CD4-positive, alpha-beta T cell treated with Interferon gamma for 1 hour (primary cell): Measurements from ENCODE around the gene ADAMTSL1.

Source experiments
- DNase-seq: peaks from one replicate; pipeline ENCODE4 v3.0.0-alpha.2; 2020

ADAMTSL1 gene

DNA sequence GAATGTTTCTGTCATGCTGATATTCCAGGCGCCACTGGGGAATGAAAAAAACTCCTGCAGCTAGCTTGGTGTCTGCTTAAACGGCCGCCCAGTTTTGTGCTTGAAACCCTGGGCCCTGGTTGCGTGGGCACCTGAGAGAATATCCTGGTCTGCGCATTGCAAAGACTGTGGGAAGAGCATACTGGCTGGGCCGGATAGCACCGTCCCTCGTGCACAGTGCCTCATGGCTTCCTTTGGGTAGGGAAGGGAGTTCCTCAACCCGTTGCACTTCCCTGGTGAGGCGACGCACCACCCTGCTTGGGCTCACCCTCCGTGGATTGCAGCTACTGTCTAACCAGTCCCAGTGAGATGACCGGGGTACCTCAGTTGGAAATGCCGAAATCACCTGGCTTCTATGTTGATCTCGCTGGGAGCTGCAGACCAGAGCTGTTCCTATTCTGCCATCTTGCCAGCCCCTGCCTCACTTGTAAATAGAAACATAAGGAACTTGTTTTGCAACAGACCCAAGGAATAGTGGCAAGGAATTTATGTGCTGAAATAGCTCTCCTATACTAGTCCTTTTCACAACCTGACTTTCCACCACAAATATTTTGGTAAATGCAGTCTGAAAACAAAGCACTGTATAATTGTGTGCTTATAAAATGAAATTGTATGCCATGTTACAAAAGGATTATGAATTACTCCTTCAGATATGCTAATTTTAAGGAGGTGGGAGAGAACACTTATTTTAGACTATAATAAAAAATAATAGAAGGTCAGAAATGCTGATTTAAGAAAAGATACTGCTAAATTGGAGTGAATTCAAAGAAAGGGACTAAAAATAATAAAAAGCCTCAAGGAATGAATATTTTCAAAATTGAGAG is 90.3 kb downstream of the ADAMTSL1 start:
- DNase-seq, result no peak

DNA sequence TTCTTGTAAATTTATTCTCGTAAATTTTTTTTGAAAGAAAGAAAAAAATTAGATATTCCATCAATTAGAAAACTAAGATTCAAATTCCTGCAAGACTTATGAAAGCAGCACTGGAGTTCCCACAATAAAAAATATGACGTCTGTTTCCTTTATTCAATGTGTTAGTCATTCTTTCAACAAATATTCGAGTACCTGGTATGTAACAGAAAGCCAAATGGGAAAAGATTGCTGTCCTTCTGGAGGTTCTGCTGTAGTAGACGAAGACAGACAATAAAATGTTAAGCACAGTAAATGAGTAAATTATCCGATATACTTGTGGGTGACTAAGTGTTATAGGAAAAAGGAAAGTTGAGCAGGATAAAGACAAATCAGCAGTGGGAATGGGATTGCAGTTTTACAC is 92.2 kb downstream of the ADAMTSL1 start:
- no peak for DNase-seq

DNA sequence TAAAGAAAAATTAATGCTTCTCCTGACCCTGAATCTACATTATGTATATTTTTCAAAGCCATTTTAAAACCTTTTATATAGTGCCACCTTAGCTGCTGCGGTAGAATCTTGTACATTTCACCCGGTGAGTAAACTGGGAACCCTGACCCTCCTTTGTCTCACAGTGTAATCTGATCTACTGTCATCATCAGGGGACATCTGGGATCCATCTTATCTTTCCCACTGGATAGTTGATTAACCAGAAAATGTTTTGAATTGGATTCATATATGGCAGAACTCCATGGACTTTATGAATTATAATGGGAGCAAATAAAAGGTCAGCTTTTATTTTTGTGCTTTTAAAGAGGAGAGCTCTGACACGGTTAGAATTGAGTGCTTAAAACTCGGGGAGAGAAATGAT is 95.0 kb downstream of the ADAMTSL1 start:
- DNase-seq, result no peak

DNA sequence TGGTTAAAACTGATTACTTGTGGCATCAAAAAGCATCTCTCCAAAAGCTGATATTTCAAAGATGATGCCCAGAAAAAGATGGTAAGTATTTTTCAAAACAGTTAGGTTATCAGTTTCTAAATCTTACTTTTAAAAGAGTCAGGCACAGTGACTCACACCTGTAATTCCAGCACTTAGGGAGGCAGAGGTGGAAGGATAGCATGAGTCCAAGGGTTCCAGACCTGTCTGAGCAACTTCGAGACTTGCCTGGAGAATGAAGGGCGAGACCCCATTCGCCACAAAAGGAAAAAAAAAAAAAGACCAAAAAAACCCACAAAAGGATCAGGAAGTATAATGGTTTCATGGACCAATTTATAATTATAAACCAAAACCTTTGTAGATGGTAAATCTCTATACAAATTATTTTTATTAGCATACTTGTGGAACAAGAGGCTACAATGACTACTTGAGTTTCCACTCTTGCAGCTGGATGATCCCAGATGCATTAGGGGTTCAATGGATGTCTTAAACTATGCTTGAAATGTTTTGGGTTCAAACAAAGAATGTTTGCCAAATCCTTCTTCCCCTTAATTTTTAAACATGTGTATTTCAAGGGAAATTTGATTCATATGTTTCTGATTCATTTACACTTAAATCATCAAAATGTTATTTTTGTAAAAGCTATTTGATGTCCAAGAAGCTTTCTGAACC is 96.1 kb downstream of the ADAMTSL1 start:
- no peak for DNase-seq

DNA sequence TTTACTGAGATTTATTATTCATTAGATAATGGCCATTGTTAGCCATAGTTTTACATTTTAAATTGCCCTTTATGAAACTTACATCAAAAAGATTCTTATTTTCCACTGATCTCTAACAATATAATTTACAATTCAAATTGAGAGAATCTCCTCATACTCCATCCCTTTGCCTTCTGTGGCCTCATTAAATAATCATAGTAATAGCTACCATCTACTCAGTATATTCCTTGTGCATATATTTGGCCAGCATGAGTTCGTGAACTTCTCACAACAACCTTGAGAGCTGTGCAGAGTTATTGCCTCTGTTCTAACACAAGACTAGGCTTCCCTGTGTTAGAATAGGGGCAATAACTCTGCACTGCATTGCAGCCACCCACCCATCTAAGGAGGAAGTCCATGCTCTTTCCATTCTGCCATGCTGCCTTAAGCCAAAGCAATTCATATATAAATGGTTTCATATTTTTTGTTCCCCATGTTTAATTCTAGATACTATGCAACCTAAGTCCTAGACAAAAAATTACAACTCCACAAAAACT is 99.1 kb downstream of the ADAMTSL1 start:
- no peak for DNase-seq

DNA sequence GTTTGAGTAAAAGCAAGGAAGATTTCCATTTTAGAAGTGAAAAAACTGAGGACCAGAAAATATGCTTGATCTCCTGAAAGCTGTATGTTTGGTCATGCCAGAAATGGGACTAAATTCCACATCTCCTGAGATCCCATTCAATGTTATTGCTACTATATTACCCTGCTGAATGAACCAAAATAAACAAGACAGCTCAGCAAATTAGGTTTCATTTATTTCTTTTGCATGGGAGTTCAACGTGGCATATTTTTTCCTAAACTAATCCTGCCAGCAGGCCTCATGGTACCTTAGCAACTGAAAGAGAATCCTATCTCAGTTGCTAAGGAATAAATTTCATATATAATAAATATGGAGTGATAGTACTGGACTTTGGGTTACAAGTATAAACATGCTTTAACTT is 101.7 kb downstream of the ADAMTSL1 start:
- DNase-seq, result no peak

DNA sequence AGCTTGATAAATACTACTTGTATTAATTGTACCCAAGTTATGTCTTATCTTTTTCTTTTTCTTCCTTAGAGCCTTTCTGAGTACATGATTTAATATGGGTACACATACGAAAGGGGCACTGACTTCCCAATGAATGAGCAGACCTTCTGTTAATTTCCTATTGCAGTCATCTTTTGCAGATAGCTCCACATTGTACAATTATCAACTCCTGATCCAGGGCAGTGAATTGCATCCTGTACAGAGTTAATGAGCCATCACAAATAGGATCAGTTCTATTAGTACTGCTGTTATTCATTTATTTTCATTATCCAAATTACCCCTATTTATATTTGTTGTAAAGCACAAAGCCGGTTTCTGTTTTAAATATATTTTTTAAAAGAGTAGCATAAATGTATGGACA is 105.6 kb downstream of the ADAMTSL1 start:
- DNase-seq, result no peak

DNA sequence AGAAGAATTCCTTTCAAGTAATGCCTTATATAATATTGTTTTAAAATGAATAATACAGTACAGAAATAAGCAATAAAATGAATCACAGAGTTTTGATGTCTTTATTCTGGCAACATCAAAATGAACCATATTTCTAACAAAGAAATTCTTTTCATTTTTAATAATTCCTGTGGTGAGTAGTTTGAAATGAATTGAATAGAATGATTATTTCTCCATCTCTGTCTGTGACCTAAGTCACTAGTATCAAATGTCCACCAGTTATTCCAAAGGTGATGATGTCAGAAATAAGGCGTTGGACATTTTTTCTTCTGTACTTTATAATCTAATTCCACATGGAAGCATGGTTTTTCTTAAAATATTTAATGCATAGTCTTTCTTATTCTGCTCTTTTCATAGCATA is 106.2 kb downstream of the ADAMTSL1 start:
- DNase-seq, result no peak

DNA sequence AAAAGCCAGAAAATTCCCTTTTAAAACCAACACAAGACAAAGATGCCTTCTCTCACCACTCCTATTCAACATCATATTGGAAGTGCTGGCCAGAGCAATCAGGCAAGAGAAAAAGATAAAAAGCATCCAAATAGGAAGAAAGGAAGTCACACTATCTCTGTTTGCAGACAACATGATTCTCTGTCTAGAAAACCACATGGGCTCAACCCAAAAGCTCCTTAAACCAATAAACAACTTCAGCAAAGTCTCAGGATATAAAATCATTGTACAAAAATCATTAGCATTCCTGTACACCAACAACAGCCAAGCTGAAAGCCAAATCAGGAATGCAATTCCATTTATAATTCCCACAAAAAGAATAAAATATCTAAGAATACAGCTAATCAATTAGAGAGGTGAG is 112.0 kb downstream of the ADAMTSL1 start:
- no peak for DNase-seq

DNA sequence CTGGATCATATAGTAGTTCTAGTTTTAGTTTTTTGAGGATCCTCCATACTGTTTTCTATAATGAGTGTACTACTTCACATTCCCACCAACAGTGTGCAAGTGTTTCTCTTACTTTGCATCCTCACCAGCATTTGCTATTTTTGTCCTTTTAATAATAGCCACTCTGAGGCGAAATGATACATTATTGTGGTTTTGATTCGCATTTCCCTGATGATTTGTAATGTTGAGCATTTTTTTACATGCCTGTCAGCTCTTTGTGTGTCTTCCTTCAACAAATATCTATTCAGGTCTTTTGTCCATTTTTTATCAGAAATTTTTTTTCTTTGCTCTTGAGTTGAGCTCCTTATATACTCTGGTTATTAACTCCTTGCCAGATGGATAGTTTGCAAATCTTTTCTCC is 114.0 kb downstream of the ADAMTSL1 start:
- DNase-seq, result no peak

DNA sequence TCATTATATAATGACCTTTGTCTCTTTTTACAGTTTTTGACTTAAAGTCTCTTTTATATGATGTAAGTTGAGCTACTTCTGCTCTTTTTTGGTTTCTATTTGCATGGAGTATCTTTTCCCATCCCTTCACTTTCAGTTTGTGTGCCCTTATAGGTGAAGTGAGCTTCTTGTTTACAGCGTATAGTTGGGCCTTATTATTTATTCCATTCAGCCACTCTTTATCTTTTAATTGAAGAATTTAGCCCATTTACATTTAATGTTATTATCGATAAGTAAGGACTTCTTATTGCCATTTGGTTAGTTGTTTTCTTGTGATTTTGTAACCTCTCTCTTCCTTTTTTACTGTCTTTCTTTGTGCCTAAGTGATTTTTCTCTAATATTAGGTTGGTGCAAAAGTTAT is 117.3 kb downstream of the ADAMTSL1 start:
- DNase-seq, result no peak

DNA sequence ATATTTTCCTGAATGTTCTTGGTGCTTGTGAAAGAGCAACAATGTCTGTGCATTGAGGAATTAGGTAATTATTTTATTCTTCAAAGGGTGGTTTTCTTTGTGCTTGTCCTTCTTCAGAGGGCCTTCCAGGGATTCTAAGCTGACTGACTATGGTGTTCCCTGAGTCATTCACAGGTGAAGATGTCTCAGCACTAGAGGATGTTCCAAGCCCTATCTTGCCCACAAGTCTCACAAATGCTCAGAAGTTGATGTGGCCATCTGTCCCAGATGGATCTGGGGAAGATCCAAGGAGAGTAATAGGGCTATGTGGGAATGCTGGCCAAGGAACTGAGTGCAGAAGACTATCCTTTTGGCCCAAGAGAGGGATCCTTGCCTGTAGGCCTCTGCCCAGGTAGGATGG is 120.9 kb downstream of the ADAMTSL1 start:
- DNase-seq, result no peak

DNA sequence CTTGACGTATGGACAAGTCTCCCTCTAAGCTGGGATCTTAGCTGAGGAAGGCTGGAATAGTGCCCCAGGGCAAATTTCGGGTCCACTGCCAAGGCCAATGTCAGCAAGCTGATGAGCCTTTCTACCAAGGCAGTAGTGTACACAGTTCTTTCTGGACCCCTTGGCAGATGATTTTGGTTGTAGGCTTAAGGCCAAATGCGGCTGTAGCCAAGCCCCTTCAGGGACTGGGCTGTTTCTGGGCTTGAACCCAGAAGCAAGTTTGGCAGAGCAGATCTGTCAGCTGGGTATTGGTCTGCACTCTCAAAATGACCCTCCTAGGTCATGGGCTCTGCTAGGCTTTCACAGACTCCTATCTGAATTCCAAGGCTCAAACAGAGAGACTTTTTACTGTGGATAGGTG is 121.6 kb downstream of the ADAMTSL1 start:
- no peak for DNase-seq

DNA sequence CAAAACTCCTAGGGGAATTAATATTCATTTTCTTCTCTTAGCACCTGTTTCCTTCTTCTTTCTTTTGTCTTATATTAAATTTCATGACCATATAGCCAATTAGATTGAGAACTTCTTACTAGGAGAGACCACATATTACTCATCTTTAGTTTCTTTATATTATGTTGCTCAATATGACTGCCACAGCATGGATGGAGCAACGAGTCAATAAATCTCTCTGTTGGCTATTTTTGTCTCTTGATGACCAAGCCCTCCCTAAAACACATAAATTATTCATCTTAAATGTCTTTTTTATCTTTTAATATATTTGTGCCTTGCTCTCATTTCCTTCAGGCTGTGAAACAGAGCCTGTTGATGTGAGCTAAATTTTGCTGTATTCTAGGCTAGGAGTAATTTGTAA is 123.0 kb downstream of the ADAMTSL1 start:
- no peak for DNase-seq

DNA sequence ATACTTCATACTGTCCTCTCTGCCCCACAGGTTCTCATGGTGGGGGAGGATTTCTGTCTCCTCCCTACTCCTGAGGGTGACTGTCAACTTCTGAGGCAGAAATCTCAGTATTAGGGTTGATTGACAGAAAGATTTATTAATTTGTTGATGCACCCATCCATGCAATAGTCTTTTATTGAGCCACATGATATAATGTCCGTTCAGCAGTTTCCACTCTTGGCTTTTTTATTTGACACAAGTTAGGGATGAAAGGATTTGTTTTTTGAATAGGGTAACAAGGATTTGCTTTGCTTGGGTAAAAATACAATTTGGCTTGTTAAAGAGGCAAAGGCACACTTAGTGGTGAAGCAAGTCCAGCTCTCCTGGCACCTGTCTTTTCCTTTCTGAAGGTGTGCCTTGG is 125.0 kb downstream of the ADAMTSL1 start:
- DNase-seq, result no peak

DNA sequence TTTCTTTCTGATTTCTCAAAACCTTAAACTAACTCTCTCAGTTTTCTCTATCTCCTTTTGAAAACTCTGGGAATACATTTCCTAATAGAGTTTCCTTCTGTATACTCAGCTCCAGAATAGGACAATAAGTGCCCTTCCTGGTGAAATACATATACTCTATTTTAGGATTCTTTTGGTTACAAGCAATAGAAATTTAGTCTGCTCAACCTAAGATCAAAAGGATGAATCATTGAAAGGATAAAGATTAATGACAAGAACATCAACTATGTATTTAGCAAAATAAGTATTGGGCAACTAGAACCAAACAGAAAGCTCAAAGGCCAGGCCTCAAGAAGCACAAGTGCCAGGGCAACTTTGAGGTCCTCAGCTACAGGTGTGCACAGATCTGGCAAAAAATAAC is 127.1 kb downstream of the ADAMTSL1 start:
- DNase-seq, result no peak

DNA sequence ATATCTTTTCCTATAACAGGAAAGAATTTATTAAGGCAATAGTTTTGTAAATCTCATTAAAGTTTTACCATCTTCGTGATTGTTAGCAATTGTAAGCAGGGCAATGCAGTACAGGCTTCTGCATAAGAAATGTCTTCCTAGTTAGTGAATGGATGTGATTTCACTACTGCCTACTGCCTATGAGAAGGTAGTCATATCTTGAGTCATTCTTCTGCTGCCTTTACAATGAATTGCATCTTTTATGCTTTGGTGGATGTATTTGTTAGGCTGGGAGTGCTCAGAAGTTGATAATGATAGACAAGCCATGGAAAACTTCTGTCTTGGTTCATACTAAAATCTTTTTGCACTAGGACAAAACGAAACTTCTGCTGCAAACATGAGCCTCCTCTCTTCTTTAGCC is 128.0 kb downstream of the ADAMTSL1 start:
- no peak for DNase-seq

DNA sequence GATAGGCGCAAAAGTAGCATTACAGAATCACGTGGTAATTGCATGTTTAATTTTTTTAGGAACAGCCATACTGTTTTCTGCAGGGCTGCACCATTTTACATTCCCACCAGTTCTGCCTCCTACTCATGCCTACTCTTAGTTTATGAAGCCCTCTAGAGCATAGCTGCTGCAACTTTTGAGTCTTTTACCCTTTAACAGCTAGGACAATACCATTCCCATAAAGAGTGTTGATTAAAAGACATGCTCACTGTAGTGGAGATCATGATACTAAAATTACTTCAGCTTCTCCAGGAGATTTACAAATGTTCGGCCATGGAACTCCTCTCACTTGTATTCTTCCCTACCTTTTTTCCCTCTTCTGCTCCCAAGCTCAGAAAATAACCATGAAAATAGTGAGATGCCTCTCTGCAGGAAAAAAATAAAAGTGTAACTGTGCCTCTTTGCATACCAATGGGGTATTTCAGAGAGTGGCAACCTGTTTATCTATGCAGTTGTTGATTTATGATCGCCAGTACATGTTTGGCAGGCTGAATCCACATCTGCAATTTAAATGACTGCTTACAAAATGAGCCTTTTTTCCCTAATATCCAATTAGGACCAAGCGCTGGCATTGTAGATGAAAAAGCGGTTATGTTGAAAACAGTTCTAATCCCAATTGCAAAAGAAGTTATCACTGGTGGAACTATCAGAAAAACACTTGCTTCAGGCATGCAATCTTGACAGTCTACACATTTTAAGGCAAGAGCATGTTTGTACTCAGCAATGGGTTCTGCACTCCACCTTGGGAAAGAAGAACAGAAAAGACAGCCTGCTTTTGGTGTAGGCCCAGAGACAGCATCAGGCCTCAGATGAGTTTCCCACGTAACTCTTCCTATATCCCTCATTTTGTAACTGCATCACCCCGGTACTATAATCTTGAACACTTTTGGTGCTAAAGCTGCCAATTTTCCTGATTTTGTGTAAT is 131.1 kb downstream of the ADAMTSL1 start:
- DNase-seq, result no peak

DNA sequence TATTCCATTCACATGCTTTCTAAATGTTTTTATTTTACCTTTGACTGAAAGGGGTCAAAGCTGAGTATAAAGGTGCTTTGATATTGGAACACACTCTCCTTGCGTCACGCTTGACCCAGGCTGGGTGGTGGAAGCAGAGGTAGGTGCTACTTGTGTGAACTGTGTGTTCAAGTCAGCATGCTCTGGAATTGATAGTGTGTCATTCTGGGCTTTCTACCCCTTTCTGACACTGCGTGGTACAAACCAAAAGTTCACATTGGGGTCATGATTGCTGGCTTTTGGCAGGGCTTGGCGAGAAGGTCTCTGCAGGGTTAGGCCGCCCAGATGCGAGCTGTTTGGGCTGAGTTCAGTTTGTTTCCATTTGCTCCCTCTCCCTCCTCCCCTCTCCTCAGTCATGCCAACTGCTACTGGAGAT is 131.8 kb downstream of the ADAMTSL1 start:
- no peak for DNase-seq

DNA sequence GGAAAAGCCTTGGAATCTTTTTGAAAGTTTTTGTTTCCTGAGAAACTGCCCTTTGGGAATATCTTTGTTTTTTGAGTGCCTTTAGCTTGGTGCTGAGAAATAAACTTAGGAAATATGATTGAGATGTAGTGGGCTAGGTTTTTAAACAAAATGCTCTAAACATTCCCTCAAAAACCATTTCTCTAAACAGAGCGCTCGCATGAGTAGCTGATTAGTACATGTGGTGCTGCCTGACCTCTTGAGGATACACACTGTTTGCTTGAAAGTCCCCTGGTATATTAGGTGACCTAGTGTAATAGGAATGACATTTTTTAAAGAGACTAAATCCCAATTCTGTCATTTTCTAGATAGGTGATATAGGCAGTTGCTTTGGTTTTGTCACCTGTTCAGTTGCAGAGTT is 132.3 kb downstream of the ADAMTSL1 start:
- no peak for DNase-seq

DNA sequence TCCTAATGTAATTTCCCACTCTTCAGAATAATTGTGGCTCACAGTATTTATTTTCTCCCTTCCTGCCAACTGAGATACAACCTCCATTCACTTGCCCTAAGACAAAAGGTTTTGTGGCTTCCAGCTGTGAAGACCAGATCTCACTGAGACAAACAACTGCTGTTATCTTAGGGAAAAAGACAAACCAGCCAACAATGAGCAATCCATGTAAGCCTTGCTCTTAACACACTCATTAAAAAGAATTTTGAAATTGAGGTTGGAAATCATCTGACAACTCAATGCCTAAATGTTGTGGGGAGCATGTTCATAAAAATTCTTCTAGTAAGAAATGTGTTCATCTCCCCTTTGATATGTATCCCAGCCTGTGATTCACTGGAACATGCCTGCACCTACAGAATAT is 132.9 kb downstream of the ADAMTSL1 start:
- DNase-seq, result no peak

DNA sequence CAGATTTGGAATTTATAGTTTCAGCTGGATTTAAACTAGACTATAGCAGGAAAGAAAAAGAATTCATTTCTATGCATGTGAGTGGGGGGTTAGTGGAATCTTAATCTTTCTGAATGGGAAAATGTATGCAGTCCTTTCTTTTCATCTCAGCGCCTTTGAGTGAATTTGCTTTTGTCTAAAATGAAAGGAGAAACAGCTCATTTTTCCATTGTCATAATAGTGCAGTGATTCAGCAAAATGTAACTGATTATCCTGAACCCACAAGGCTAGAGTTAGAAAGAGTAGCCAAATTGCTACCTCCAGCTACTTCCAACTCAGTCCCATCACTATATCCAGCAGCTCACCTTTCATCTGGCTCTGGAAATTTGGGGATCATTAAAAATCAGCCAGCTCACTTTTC is 134.4 kb downstream of the ADAMTSL1 start:
- DNase-seq, result no peak

DNA sequence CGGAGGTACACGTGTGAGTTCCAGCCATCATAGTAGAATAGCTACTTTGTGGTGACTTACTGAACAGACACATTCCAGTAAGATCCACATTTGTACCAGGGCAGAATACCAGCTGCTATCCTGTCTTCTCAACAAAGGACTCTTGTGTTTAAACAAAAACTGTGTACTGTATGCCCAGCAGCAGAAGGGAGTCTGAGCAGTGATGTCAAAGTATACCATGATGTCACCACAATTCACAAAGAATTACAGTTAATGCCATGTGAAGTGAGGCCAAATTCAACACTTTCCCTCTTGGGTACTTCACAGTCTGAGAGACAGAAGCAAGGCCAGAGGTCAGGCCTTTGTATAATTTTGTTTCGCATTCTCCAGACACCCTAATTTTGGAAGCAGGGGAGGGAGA is 137.0 kb downstream of the ADAMTSL1 start:
- DNase-seq, result no peak
